Fibroblast of peridontal ligament (primary cell): ENCODE results near the gene SYT1.

Experiments
- DNase-seq: peaks from one replicate; pipeline ENCODE4 v3.0.0-alpha.2; 2010; ENCODE audit errors: extremely low read depth

Gene SYT1

DNA sequence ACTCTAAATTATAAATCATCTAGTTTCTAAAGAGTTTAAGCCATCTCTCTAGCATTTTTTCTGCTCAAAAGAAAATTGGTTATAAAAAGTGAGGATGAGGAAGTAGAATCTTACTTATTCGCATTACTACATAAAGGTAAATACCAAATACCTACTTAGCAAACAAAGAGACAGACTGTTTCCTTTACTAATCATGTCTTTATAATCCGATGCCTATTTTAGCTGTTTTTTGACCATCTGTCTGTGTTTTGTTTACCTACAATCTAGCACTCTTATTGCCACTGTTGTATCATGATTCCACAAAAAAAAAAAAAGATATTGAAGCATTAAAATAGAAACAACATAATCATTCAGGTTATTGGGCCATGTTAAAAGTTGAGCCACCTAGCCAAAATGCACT lies 430.0 kb downstream of the SYT1 start:
- no peak for DNase-seq

DNA sequence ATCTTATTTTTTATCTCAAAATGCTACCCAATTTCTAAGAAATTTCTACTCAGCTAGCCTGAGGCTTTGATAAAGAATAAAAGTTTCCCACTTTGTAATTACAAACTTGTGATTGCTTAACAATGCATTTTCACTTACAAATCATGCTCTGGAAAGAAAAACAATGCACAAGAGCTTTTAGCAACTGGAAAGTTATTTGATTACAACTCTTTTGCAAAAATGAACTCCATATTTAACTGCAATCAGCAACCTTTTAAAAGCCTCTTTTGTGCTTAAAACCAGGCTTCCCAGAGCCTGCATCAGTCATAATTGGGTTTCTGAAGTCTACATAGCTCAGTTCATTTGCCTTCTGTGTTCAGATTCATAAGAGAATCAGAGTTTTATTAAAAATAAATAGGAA lies 431.0 kb downstream of the SYT1 start:
- peak; percentile 8 for DNase-seq

- DNase-seq: no peak
These were observed 431.6 kb downstream of the SYT1 start for GRCh38 chr12:79296133-79296532.

DNA sequence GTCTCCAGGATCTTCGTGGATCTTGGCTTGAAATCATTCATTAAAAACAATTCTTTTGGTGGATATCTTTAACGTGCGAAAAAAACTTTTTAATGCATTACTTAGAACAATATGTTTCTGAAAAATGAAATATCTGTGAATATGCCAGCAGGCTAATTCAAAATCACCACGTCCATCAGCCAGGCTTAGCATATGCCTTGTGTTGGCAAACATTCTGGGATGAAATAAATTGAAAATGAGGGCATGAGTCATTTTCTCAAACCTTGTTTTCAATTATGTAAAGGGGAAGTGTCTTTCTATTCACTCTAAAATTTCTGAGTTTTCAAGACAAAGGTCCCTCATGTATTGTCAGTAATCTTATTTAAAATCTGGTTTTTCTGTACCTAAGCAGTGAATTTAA lies 432.3 kb downstream of the SYT1 start:
- DNase-seq: peak; percentile 31

DNA sequence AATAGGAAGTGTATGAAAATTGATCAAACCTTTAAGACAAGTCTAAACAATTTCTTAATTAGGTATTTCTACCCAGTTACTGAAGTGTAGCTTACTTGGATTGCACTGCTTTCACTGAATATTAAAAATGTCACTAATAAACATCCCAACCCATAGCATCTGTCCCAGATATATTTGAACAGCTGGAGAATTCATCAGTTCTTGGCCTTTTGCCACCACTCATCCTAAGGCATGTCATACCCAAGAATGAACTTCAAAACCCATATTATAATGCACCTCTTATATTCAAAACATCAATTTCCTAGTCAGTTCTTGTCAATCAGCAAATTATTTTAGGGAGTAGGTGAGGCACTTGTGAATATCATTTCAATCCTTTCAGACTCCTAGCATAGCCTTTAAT lies 433.9 kb downstream of the SYT1 start:
- peak; percentile 18 for DNase-seq

DNA sequence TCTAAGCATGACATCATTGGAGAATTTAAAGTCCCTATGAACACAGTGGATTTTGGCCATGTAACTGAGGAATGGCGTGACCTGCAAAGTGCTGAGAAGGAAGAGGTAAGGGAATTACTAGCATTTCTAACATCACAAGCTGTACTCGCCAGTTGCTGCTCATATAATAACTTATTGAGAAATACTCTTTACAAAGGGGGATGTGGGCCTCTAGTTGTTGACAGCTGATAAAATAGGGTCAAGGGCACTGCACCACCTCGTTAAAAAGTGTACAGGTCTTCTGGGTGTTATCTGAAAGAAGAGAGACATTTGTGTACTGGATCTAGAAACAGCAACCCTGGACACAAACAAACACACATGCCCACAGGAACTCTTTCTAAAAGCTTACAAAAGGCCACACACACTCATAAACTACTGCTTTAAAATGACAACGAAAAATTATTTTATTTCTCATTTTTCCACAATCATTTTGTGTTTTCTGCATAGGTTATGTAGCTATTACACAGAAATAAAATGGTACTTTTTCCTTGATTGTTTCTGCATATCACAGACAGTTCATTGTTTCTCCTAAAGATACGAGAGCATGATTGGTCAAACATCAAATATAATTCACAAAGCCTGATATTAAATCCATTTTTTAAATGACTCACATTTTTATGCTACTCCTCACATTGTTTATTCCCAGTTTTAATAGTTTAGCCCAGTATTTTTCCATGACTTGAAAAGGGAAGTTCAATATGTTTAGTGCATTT lies 435.0 kb downstream of the SYT1 start:
- DNase-seq: no peak

DNA sequence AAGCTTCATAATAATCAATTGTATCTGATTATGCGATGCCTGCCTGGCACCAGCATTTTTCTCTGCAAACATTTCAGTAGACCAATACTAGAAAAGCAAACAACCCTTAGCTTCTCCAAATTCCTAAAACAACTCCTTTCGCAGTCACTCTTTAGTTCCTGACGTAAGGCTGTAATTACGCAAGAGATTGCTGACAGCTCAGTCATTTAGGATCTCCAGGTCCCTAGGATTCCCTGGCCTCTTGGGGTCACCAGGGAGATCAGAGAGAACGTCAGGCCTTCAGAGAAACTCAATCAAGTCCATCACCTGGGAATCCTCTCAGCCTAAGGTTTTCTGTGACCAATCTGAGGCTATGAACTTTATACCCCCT lies 435.6 kb downstream of the SYT1 start:
- DNase-seq: peak; percentile 92

DNA sequence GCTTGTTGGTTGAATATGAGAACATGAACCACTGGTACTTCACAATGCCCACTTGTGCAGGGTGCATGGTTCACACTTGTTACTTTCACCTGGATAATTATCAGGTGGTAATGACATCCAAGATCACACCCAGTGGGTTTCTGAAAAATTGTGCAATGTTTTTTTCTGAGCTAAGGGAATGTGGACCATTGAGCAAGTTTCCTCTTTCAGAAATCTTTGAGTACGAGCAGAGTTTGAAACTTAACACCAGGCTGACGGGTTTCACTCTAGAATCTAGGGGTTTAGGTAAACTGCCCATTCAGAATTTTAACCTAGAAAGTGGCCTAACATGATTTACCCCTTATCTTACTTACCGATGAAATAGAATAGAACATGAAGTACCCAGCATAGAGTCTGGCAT lies 436.6 kb downstream of the SYT1 start:
- no peak for DNase-seq

DNA sequence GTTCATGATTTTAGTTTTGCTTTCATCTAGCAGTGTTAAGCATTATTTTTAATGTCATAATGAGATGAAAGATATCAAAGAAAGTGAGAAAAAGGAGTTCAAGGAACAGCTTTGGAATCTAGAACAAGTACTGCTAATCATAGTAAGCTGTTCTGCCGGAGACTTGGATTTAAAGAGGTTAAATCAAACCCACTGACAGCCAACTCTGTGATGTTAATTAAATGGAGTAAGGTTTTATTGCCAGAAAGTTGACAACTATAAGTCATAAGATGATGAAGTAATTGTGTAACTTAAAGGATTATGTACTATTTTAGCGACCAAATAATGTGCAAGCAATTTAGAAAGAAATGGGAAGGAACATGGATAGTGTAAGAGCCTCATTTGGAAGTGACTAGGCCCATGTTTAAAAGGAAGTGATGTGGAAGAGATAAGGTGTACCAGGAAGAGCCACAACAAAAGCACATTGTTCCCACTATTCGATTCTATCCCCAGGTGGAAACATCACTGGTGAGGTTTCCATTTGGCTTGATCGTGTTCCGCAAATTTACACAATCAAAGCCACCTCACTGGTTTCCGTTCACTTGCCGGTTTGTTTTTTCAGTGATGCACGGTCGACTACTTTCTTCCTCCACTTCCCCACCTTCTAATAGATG lies 437.7 kb downstream of the SYT1 start:
- DNase-seq: no peak

DNA sequence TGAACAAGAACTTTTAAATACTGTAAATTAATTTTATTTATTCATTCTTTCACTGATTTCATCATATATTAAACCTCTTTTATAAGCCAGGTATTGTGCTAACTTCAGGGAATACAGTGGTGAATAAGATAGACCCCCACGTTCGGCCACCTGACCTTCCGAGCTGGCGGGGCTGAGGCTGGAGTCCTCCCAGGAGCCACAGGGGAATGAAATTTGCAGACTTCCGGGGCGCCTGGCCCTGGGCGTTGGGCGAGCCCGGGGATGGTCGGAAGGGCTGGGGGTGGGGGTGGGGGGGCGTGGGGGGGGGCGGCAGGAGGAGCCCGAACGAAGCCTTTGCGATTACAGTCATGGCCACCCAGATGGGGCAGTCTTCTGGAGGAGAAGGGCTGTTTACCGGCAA lies 442.8 kb downstream of the SYT1 start:
- no peak for DNase-seq

- DNase-seq: no peak
These were observed 444.5 kb downstream of the SYT1 start for GRCh38 chr12:79309039-79309438.

DNA sequence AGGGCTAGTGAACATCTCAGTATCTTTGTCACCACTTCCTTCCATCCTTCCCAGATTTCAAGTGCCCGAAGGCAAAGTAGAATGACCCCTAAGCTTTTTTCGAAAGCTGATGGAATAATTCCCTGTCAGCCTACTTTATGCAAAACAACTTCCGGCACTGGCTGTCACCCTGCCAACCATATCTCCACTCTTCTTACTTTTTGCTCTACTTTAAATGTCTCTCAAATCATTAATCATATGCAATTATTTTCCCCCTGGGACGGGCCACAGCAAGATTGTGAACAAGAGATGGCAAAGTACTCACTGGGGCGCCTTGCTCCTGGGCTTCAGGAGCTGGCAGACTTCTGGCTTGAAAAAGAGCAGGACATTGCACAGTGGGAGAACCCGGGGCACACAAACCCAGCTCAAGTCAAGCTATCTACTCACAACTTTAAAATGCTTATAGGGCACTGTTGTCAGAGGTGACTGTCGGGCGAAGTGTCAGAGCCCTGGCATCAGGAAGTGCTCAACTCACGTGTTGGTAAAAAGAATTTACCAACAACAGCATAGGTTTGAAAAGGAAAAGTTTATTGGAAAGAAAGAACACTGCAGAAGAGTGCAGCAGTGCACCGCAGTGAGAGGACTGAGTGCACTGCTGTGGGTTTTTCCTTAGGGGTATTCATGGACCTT lies 452.7 kb downstream of the SYT1 start:
- DNase-seq: no peak

DNA sequence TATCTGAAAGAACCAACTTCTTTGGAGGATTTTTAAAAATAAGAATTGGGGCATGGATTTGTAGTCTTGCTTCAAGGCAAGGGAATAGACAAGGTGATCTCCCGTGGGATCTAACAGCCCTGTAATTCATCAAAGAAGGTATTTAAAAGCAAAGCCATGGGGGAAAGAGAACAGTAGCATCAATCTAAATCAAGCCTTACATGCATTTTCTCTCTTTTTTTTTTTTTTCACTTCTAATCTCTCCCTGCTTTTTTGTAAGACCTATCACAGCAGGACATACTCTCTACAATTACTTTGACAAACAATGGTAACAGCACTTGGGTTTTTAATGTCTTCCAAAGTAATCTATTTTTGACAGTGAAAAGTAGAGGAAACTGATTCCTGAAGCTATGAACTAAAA lies 458.3 kb downstream of the SYT1 start:
- no peak for DNase-seq

DNA sequence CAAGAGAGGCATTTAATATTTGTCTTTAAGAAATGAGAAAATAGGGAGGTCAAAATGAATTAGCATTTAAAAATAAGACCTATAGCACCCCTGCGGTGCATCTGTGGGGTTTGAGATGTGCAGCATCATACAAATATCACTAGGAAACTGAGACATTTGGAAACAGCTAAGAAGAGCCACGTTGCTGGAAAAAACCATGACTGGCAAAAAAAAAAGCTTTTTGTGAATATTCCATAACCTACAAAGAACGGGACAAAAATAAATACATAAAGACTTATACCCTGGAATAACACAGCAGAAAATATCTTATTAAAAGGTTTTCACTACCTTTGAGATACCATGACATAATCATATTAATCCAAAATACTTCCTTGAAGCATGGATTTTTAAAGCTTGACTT lies 460.0 kb downstream of the SYT1 start:
- DNase-seq: no peak

GRCh38 chr12:79326222-79326621 lies 461.6 kb downstream of the SYT1 start:
- no peak for DNase-seq

- DNase-seq: no peak
These were observed 462.1 kb downstream of the SYT1 start for GRCh38 chr12:79326663-79327062.

DNA sequence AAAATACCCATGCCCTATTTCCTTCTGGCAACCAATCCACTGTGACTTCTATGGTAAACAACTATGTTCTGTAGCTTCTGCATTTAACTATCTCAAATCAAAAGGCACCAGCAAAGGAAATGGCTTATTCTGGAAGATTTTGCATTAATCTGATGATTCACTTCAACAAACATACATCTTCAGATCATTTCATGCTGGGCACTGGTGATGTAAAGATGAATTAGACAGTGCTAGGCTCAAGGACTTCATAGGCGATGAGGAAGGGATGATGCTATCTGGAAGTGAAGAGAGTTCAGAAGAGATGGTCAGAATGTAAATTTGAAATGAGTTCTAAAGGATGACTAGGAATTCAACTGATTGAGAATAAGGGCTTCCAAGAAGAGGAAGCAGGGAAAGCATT lies 462.9 kb downstream of the SYT1 start:
- DNase-seq: no peak

GRCh38 chr12:79329933-79330332 lies 465.4 kb downstream of the SYT1 start:
- DNase-seq: peak; percentile 50

DNA sequence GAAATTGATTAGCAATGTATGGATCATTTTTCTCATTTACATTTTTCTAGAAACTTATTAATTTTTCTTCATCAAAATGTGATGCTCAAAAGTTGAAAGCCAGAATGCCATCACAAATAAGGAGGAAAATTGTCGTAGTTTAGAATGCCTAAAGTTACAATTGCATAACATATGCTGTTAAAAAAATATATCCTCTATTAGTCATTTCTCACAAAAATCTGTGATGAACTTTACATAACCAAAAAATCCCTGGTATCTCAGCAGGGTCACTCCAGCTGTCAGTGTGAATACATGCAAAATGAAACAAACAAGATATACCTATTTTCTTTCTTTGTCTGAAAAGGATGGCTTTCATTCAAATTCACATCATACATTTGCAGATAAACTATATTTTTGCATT lies 467.3 kb downstream of the SYT1 start:
- peak; percentile 29 for DNase-seq

DNA sequence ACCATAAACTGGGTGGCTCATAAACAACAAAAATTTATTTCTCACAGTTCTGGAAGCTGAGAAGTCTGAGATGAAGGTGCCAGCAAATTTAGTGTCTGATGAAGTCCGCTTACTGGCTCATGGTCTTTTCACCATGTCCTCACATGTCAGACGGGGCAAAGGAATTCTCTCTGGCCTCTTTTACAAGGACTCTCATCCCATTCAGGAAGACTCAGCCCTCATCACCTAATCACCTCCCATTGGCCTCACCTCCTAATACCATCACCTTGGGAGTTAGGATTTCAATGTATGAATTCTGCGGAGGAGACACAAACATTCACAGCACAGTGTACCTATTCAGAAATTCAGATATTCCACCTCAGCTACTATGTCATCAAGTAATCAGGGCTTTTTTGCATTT lies 468.6 kb downstream of the SYT1 start:
- DNase-seq: no peak

GRCh38 chr12:79337662-79338290 lies 473.2 kb downstream of the SYT1 start:
- no peak for DNase-seq
